OCI-LY3 (cell line): ENCODE results near the gene HNRNPL.

Experiments
- CTCF ChIP-seq: fragments of 200-600, 300-600 bp; sonication (generic); IDR thresholded peaks from 2 replicates; pipeline ENCODE4 v1.5.1; 2014; ENCODE audit warnings: antibody characterized with exemption, low read length, low read depth
- EZH2phosphoT487 ChIP-seq: fragments of 200-600 bp; shearing (Covaris generic); IDR thresholded peaks from 2 replicates; pipeline ENCODE4 v1.6.1; 2018; ENCODE audit warnings: antibody characterized with exemption, mixed run types, low read depth

- TF ChIP-seq CTCF, result no peak
- TF ChIP-seq EZH2phosphoT487, result no peak
Observed at GRCh38 chr19:38842439-38843174, 7.2 kb downstream of the HNRNPL start.
